Trophoblast cell (in vitro differentiated cells and primary cell): ENCODE data around the gene NEGR1.

Experiments
- DNase-seq, 2 donors: peaks; one replicate each; pipeline ENCODE4 v3.0.0-alpha.2; 2016
- H2AFZ ChIP-seq: 2 replicates; pipeline ENCODE4 v1.6.1; 2013; ENCODE audit warnings: low read length, moderate library complexity, mild to moderate bottlenecking; ENCODE audit not compliant: insufficient read depth, poor library complexity
- H2AK5ac ChIP-seq: 2 replicates; pipeline ENCODE4 v1.6.1; 2013; ENCODE audit warnings: mild to moderate bottlenecking, low read length
- H2BK120ac ChIP-seq: 2 replicates; pipeline ENCODE4 v1.6.1; 2013; ENCODE audit warnings: low read length, mild to moderate bottlenecking, moderate library complexity; ENCODE audit not compliant: insufficient read depth, poor library complexity
- H2BK12ac ChIP-seq: 2 replicates; pipeline ENCODE4 v1.6.1; 2013; ENCODE audit warnings: mild to moderate bottlenecking, low read length, moderate library complexity
- H2BK5ac ChIP-seq: 2 replicates; pipeline ENCODE4 v1.6.1; 2013; ENCODE audit warnings: low read length, low read depth, moderate library complexity, mild to moderate bottlenecking; ENCODE audit not compliant: poor library complexity
- H3K14ac ChIP-seq: 2 replicates; pipeline ENCODE4 v1.6.1; 2013; ENCODE audit warnings: mild to moderate bottlenecking, low read length
- H3K18ac ChIP-seq: 2 replicates; pipeline ENCODE4 v1.6.1; 2013; ENCODE audit warnings: mild to moderate bottlenecking, low read length
- H3K23ac ChIP-seq: 2 replicates; pipeline ENCODE4 v1.6.1; 2013; ENCODE audit warnings: low read length
- H3K27ac ChIP-seq: 2 replicates; pipeline ENCODE4 v1.5.1; 2013; ENCODE audit warnings: low read depth, mild to moderate bottlenecking, inconsistent platforms, low read length, moderate library complexity
- H3K27me3 ChIP-seq: 2 replicates; pipeline ENCODE4 v1.6.1; 2013; ENCODE audit warnings: inconsistent platforms, mild to moderate bottlenecking, low read length, moderate library complexity; ENCODE audit not compliant: insufficient read depth
- H3K36me3 ChIP-seq, 2 experiments: 1 replicate in 1 of 2; 2 replicates in 1 of 2; pipeline ENCODE4 v1.6.1; 2013; ENCODE audit warnings: low read length in 2 of 2, mild to moderate bottlenecking in 2 of 2, moderate library complexity in 1 of 2; ENCODE audit not compliant: insufficient read depth in 2 of 2, control insufficient read depth in 1 of 2
- H3K4ac ChIP-seq: 2 replicates; pipeline ENCODE4 v1.6.1; 2013; ENCODE audit warnings: low read depth, mild to moderate bottlenecking, low read length, moderate library complexity
- H3K4me1 ChIP-seq, 2 experiments: 1 replicate in 1 of 2; 2 replicates in 1 of 2; pipeline ENCODE4 v1.6.1; 2013; ENCODE audit warnings: low read length in 2 of 2, mild to moderate bottlenecking in 2 of 2, moderate library complexity in 1 of 2; ENCODE audit not compliant: insufficient read depth in 2 of 2, control insufficient read depth in 1 of 2
- H3K4me2 ChIP-seq: 2 replicates; pipeline ENCODE4 v1.6.1; 2013; ENCODE audit warnings: inconsistent platforms, mild to moderate bottlenecking, low read length, moderate library complexity
- H3K4me3 ChIP-seq: 2 replicates; pipeline ENCODE4 v1.5.1; 2013; ENCODE audit warnings: mild to moderate bottlenecking, low read depth, low read length, inconsistent platforms
- H3K79me1 ChIP-seq: one replicate; pipeline ENCODE4 v1.6.1; 2013; ENCODE audit warnings: low read length
- H3K79me2 ChIP-seq: 2 replicates; pipeline ENCODE4 v1.6.1; 2013; ENCODE audit warnings: low read length, mild to moderate bottlenecking; ENCODE audit not compliant: control insufficient read depth, insufficient read depth, poor library complexity
- H3K9ac ChIP-seq: 2 replicates; pipeline ENCODE4 v1.6.1; 2013; ENCODE audit warnings: mild to moderate bottlenecking, low read length
- H3K9me3 ChIP-seq: 2 replicates; pipeline ENCODE4 v1.6.1; 2013; ENCODE audit warnings: low read depth, mild to moderate bottlenecking, control low read depth, inconsistent platforms, low read length; ENCODE audit not compliant: insufficient read depth
- H4K12ac ChIP-seq: 2 replicates; pipeline ENCODE4 v1.6.1; 2013; ENCODE audit warnings: low read depth, mild to moderate bottlenecking, low read length, moderate library complexity
- H4K8ac ChIP-seq: 2 replicates; pipeline ENCODE4 v1.6.1; 2013; ENCODE audit warnings: low read depth, mild to moderate bottlenecking, low read length, moderate library complexity
- H4K91ac ChIP-seq: one replicate; pipeline ENCODE4 v1.6.1; 2013; ENCODE audit warnings: low read depth, mild to moderate bottlenecking, low read length, moderate library complexity
- WGBS: extraction: QIAGEN DNeasy Blood & Tissue Kit; methylation state at CpG from one replicate; pipeline ENCODE4 v1.1.7; 2013; ENCODE audit warnings: missing lambda C conversion rate; ENCODE audit not compliant: insufficient read length, insufficient coverage; ENCODE audit errors: extremely low coverage; 5-methylcytosine and 5-hydroxymethylcytosine counted together

Gene NEGR1

GRCh38 chr1:71755441-71755840 is 526.9 kb downstream of the NEGR1 start:
- DNase-seq: no peak
- no peak overlapping the region for H3K4me2 ChIP-seq
- no peak overlapping the region for H3K4me3 ChIP-seq
- no peaks in the 10 kb centered on the region for H3K36me3 ChIP-seq
- no peak overlapping the region for H2BK12ac ChIP-seq
- H3K9me3 ChIP-seq: no peaks in the 10 kb centered on the region
- H2AFZ ChIP-seq: no peak overlapping the region
- no peak overlapping the region for H2BK120ac ChIP-seq
- H3K27me3 ChIP-seq: no peaks in the 10 kb centered on the region
- H3K9ac ChIP-seq: no peak overlapping the region
- H2AK5ac ChIP-seq: no peak overlapping the region
- H4K12ac ChIP-seq: no peak overlapping the region
- no peak overlapping the region for H3K14ac ChIP-seq
- H3K23ac ChIP-seq: no peak overlapping the region
- H3K4ac ChIP-seq: no peak overlapping the region
- no peaks in the 10 kb centered on the region for H3K79me1 ChIP-seq
- H4K91ac ChIP-seq: no peak overlapping the region
- no peaks in the 10 kb centered on the region for H3K79me2 ChIP-seq
- WGBS: no CpG with 5 or more reads among the region's 1 CpG
- H3K4me1 ChIP-seq: no peaks in the 10 kb centered on the region
- no peak overlapping the region for H2BK5ac ChIP-seq
- H3K18ac ChIP-seq: no peak overlapping the region
- H4K8ac ChIP-seq: no peak overlapping the region
- H3K27ac ChIP-seq: no peak overlapping the region

- Histone ChIP-seq H3K36me3 (no peaks in the 10 kb centered on the region), H4K8ac (no peak overlapping the region), H3K4ac (no peak overlapping the region), H3K9ac (no peak overlapping the region), H3K79me2 (no peaks in the 10 kb centered on the region), H2BK5ac (no peak overlapping the region), H3K23ac (no peak overlapping the region), H3K27me3 (no peaks in the 10 kb centered on the region), H2AK5ac (no peak overlapping the region), H2AFZ (no peak overlapping the region), H4K12ac (no peak overlapping the region), H3K27ac (no peak overlapping the region), H3K4me2 (no peak overlapping the region), H4K91ac (no peak overlapping the region), H3K4me3 (no peak overlapping the region), H3K79me1 (no peaks in the 10 kb centered on the region), H2BK120ac (no peak overlapping the region), H3K14ac (no peak overlapping the region), H2BK12ac (no peak overlapping the region), H3K4me1 (no peaks in the 10 kb centered on the region), H3K9me3 (no peaks in the 10 kb centered on the region), H3K18ac (no peak overlapping the region)
- WGBS: no CpG with 5 or more reads among the region's 4 CpGs
- DNase-seq: no peak
Observed at GRCh38 chr1:71753746-71754145, 528.6 kb downstream of the NEGR1 start.

- Histone ChIP-seq H3K9ac (no peak overlapping the region), H4K12ac (no peak overlapping the region), H4K91ac (no peak overlapping the region), H3K27me3 (no peaks in the 10 kb centered on the region), H2AK5ac (no peak overlapping the region), H2BK5ac (no peak overlapping the region), H3K9me3 (no peaks in the 10 kb centered on the region), H2BK12ac (no peak overlapping the region), H3K27ac (no peak overlapping the region), H3K4me1 (no peaks in the 10 kb centered on the region), H3K4me3 (no peak overlapping the region), H3K79me1 (no peaks in the 10 kb centered on the region), H2AFZ (no peak overlapping the region), H3K36me3 (no peaks in the 10 kb centered on the region), H3K4me2 (no peak overlapping the region), H3K14ac (no peak overlapping the region), H3K79me2 (no peaks in the 10 kb centered on the region), H2BK120ac (no peak overlapping the region), H4K8ac (no peak overlapping the region), H3K18ac (no peak overlapping the region), H3K4ac (no peak overlapping the region), H3K23ac (no peak overlapping the region)
- no peak for DNase-seq
Observed at GRCh38 chr1:71745326-71745725, 537.0 kb downstream of the NEGR1 start.

- no peak overlapping the region for H4K8ac ChIP-seq
- H3K4ac ChIP-seq: no peak overlapping the region
- no peak overlapping the region for H2BK5ac ChIP-seq
- no peaks in the 10 kb centered on the region for H3K79me1 ChIP-seq
- no peak overlapping the region for H4K91ac ChIP-seq
- no peak for DNase-seq
- H3K4me2 ChIP-seq: no peak overlapping the region
- H3K4me1 ChIP-seq: no peaks in the 10 kb centered on the region
- no peak overlapping the region for H2BK12ac ChIP-seq
- H3K18ac ChIP-seq: no peak overlapping the region
- no peak overlapping the region for H3K27ac ChIP-seq
- H2AK5ac ChIP-seq: no peak overlapping the region
- H3K79me2 ChIP-seq: no peaks in the 10 kb centered on the region
- no peak overlapping the region for H2AFZ ChIP-seq
- no CpG with 5 or more reads among the region's 2 CpGs for WGBS
- H3K9me3 ChIP-seq: no peaks in the 10 kb centered on the region
- no peak overlapping the region for H2BK120ac ChIP-seq
- H3K36me3 ChIP-seq: no peaks in the 10 kb centered on the region
- no peak overlapping the region for H3K4me3 ChIP-seq
- H3K14ac ChIP-seq: no peak overlapping the region
- H3K27me3 ChIP-seq: no peaks in the 10 kb centered on the region
- H3K9ac ChIP-seq: no peak overlapping the region
- no peak overlapping the region for H4K12ac ChIP-seq
- H3K23ac ChIP-seq: no peak overlapping the region
Observed at GRCh38 chr1:71743862-71744261, 538.5 kb downstream of the NEGR1 start.
